HG03520 (cell line): ENCODE data around the gene TMEM143.

Experiments
- ATAC-seq: cut with Tn5 transposase; IDR thresholded peaks from one replicate; pipeline ENCODE4 v1.9.1; 2021; ENCODE audit warnings: mild to moderate bottlenecking, moderate library complexity; ENCODE audit not compliant: unreplicated experiment

The TMEM143 gene

DNA sequence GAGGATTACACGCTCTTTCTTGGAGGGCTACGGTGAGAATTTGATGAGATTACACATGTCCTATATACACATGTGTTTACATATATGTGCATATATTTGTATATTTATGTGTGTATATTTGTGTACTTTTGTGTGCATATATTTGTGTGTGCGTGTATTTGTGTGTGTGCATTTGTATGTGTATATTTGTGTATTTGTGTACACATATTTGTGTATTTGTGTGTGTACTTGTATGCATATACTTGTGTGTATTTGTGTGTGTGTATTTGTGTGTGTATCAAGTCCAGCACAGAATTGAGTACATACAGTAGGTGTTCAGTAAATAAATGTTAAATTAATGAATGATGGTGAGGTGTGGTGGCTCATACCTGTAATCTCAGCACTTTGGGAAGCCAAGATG, 1.8 kb downstream of the TMEM143 start:
- no peak for ATAC-seq

- ATAC-seq = no peak
Observed at GRCh38 chr19:48359123-48359522, 4.6 kb downstream of the TMEM143 start.

DNA sequence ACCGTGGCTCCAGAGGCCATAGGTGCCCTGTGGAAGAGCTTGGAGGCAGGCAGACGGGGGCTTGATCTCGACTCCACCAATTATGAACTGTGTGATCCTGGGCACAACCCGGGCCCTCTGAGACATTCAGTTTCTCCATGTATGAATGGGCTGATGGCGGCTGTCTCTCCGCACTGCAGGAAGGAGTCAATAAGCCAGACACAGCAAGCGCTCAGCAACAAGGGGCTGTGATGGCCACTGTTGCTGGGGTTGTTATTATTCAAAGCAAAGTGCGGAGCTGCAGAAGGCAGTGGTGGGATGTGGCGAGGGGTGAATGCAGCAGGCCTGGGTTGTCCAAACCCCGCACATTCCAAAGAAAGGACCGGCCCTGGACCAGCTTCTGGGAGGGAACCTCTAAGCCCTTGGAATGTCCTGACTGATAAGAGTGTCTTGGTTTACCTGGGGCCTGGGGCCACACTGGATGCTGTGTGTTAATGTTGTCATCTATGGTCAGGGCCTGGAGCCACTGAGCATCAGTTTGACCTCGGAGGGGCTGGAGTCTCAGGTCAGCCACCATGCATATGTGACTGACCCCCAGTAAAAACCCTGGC, 8.3 kb downstream of the TMEM143 start:
- no peak for ATAC-seq

DNA sequence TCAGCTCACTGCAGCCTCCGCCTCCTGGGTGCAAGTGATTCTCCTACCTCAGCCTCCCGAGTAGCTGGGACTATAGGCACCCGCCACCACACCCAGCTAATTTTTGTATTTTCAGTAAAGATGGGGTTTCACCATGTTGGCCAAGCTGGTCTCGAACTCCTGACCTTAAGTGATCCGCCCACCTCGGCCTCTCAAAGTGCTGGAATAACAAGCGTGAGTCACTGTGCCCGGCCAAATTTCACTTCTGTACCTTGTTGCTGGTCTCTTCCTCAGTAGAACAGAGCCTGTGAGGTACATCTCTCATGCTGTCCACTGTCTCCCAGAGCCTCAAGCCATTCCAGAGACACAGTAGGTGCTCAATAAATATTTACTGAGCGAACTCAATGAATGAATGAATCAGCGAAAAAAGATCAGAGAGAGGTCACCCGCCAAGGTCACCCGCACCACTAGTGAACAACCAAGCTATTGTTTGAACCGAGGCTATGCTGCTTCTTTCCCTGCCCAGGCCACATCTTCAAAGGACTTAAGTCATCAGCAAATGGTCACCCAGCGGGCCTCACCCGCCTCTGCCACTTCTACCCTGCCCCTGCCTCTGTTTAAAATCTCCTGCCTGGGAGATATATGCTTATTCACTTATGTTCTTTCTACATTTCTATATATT, 9.3 kb downstream of the TMEM143 start:
- no peak for ATAC-seq

GRCh38 chr19:48353677-48354076, 10.1 kb downstream of the TMEM143 start:
- no peak for ATAC-seq

DNA sequence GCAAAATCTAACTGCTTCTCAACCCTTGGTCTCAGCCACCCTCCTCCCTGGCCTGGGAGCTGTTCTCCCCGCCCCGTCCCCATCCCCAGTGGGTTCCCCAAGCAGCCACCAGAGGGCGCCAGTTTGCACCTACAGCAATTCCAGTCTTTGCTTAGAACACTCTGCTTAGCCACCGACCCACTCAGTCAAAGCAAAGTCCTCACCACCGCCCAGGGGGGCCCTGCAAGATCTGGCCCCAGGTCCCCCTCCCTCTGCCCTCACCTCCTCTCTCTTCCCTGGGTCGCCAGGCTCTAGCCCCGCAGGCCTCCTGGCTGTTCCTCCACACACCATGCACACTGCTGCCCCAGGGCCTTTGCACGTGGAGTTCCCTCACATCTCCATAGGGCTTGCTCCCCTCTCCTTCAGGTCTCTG, 12.4 kb downstream of the TMEM143 start:
- no peak for ATAC-seq

DNA sequence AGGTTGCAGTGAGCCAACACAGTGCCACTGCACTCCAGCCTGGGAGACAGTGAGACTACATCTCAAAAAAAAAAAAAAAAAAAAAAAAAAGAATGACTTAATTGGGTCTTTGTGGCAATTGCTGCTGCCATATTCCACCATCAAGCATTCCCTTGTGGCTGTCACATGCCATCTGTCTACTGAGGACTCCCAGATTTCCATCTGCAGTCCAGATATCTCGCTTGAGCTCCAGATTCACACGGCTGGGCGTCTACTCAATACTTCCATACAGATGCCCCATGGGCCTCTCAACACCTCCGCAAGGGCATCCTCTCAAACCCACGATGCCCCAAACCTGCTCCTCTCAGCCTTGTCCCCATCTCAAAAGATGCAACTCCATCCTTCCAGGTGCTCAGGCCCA, 12.9 kb downstream of the TMEM143 start:
- ATAC-seq = no peak

DNA sequence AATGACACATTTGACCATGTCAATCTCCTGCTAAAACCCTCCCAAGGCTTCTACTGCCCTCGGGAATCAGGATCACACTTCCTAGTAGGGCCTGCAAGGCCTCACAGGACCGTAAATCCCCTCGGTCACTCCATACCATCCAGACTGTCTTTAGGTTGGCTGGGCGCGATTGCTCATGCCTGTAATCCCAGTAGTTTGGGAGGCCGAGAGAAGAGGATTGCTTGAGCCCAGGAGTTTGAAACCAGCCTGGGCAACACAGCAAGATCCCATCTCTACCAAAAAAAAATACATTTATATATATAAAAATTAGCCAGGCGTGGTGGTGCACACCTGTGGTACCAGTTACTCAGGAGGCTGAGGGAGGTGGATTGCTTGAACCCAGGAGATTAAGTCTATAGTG, 15.0 kb downstream of the TMEM143 start:
- no peak for ATAC-seq

GRCh38 chr19:48348045-48348444, 15.7 kb downstream of the TMEM143 start:
- no peak for ATAC-seq

- ATAC-seq = no peak
Observed at GRCh38 chr19:48346191-48346590, 17.5 kb downstream of the TMEM143 start.

GRCh38 chr19:48344892-48345291, 18.8 kb downstream of the TMEM143 start:
- ATAC-seq = no peak

DNA sequence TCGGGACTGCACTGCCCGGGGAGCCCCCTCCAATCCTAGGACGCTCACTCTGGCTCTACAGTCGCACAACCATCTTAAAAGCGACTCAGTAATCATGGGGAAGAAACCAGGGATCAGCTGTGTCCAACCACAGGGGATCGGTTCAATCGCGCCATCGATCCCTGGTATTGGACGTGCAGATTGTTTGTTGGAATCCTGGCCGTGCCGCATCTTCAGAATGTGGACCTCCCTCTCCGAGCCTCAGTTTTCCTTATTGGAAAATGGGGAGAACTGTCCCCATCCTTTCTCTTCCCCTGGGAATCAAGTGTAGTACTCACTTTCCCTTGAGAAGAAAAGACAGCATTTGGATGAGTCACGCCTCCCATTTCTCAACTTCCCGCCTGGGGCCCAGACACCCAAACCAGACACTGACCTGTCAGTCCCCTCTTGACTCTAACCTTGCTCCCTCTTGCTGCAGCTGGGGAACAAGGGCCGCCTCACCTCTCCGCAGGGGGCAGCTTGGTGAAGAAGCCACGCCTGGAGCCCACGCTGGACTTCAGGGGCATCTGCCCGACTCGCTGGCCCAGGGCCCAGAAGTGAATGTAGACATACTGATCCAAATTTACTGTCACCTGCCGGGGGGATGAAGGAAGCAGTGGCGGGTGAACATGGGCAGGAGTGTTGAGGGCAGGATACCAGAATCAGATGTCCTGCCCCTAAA, 20.7 kb downstream of the TMEM143 start:
- no peak for ATAC-seq

- ATAC-seq = no peak
Observed at GRCh38 chr19:48342414-48342738, 21.4 kb downstream of the TMEM143 start.

GRCh38 chr19:48341515-48342413, 22.0 kb downstream of the TMEM143 start:
- ATAC-seq = no peak

DNA sequence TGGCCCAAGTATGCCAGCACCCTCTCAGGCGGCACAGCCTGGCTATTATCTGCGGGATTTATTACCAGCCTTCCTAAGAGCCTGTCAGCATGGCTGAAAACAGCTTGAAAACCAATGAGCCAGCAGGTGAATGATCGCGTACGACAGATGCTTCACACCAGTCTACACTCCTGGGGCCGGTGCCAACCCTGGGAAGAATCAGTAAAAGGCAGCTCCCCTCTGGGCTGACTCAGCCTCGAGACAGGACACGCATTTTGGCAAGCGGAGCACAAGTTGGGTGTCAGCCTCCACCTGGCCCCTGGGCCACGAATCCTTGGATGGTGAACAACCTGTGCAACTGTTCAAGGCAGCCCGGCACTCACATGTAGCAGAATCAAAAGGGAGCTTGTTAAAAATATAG, 22.7 kb downstream of the TMEM143 start:
- ATAC-seq = no peak

DNA sequence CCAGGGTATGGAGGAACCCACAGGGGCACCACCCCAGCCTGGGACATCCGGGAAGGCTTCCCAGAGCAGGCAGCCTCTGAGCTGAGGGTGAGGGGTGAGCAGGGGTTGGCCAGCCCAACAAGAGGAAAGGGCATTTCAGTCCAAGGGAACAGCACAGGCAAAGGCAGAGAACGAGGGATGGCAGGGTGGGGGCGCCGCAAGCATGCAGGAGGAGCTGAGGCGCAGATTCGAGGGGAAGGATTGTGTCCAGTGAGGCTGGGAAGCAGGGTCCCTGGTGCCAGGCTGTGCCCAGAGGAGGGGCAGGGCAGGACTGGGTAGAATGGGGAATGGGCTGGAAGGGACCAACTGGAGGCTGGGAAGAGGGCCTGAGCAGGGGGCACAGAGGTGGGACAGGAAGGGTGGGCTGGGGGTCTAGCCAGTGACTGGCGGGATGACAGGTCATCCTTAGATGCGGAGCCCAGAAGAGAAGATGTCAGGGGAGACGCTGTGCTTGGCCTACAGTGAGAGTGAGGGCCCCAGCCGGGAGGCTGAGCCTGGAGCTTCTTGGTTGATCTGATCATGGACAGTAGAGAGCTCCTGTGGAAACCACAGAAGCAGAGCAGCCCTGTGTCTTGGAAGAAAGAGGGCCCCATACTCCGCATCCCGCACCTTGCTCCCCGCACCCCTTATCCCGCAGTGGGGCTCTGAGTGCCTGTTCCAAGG, 24.8 kb downstream of the TMEM143 start:
- no peak for ATAC-seq

- no peak for ATAC-seq
Observed at GRCh38 chr19:48338253-48338755, 25.4 kb downstream of the TMEM143 start.

DNA sequence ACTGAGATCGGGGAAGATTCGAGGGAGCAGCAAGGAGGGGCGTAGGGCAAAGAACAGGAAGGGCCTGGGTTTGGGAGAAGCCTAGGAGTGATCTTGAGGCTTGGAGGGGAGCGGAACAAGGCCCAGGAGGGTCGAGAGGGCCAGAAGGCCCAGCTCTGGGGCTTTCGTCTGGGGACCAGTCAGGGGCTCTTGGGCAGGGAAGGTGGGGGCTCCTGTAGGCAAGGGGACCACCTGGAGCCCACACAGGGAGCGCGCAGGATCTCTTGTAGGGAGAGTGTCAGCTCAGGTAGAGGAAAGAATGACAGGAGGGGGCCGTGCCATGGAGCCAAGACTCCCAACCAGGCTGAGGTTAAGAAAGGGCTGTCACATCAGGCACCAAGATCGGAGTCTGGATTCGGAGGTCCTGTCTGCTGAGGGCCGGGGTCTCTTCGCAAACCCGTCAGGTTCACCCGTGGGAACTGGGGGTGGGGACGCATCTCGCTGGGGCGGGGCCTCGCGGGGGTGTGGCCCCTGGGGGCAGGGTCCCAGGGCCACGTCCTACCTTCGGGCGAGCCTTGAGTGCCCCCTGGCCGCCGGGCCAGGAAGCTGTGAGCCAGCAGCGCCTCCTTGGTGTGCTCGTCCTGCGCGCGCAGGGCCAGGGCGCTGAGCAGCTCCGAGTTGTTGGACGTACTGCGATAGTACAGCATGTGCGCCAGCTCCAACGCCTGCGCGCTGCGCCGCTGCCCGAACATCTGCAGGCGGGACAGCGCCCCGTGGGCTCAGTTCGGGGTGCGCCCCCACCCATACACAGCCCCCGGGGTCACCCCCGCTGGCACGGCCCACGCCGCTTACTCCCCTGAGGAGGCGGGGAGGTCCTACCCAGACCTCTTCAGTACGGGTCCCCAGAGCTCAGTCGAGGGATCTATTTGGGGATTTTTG, 30.0 kb downstream of the TMEM143 start:
- ATAC-seq = peak; percentile 44

DNA sequence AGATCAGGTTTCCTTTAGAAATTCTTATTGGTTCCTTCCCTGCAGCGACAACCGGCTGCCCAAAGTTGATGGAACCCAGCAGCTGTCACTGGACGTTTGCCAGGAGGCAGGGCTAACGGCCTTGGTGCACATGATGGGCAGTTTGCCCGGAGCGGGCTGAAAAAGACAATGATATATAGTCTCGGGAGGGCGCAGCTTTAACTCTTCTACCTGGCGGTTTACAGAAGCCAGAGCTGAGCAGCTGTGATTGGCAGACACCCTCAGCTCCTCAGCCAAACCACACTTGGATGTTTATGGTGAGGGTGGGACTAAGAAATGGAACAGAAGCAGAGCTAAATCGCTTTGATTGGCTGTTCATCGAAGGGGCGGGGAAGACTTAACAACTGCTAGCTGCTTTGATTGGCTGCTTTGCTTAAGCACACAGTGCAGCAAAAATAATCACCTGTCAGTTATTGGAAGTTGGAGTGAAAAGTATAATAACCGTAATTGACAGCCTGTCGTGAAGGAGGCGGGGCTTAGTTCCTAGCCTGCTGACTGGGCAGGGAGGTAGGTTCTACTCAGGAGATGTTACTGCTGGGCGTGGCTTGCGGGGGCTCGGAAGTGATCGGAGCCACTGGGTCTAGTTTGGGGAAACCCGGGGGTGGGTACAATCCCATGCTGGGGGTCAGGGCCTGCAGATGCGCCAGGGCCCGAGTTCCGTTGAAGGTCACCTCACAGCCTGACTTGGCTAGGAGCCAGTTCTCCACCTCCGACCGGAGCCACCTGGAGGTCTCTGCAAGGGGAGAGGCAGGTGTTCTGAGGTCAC, 30.9 kb downstream of the TMEM143 start:
- peak; percentile 54 for ATAC-seq
